Smooth muscle cell (in vitro differentiated cells): ENCODE measurements around the gene SLC26A3. TPM values are rescaled to one million over a fixed set of nuclear protein-coding genes. Genes with fewer than 3 reads are reported as not detected.

Experiments
- DNase-seq: peaks from one replicate; lab custom pipeline; 2025; ENCODE audit not compliant: unreplicated experiment; lab: John Stamatoyannopoulos, UW
- H2AFZ ChIP-seq: fragments of 200-600 bp; sonication (generic); 2 replicates; pipeline ENCODE4 v1.6.0; 2016; ENCODE audit warnings: antibody characterized with exemption, low read depth, mild to moderate bottlenecking
- H3F3A ChIP-seq: fragments of 200-600 bp; sonication (generic); 2 replicates; pipeline ENCODE4 v1.6.0; 2017; ENCODE audit warnings: antibody characterized with exemption, low read depth
- H3K27ac ChIP-seq: fragments of 200-600 bp; sonication (generic); 2 replicates; pipeline ENCODE4 v1.5.1; 2016; ENCODE audit warnings: low read depth, mild to moderate bottlenecking
- H3K27me3 ChIP-seq: fragments of 200-600 bp; sonication (generic); 2 replicates; pipeline ENCODE4 v1.6.1; 2016; ENCODE audit warnings: low read depth, mild to moderate bottlenecking
- H3K36me3 ChIP-seq: fragments of 200-600 bp; sonication (generic); 2 replicates; pipeline ENCODE4 v1.5.1; 2016; ENCODE audit warnings: low read depth
- H3K4me1 ChIP-seq: fragments of 200-600 bp; sonication (generic); 2 replicates; pipeline ENCODE4 v1.5.1; 2016; ENCODE audit warnings: low read depth
- H3K4me2 ChIP-seq: fragments of 200-600 bp; sonication (generic); 2 replicates; pipeline ENCODE4 v1.6.0; 2016; ENCODE audit warnings: mild to moderate bottlenecking
- H3K4me3 ChIP-seq: fragments of 200-600 bp; sonication (generic); 2 replicates; pipeline ENCODE4 v1.5.1; 2016; ENCODE audit warnings: mild to moderate bottlenecking
- H3K79me2 ChIP-seq: fragments of 200-600 bp; sonication (generic); 2 replicates; pipeline ENCODE4 v1.6.0; 2016; ENCODE audit warnings: low read depth, mild to moderate bottlenecking
- H3K9ac ChIP-seq: fragments of 200-600 bp; sonication (generic); 2 replicates; pipeline ENCODE4 v1.6.0; 2016; ENCODE audit warnings: low read depth
- H3K9me3 ChIP-seq: fragments of 200-600 bp; sonication (generic); replicated peaks from 2 replicates; pipeline ENCODE4 v1.5.1; 2016; ENCODE audit warnings: low read depth
- H4K20me1 ChIP-seq: fragments of 200-600 bp; sonication (generic); 2 replicates; pipeline ENCODE4 v1.6.0; 2016; ENCODE audit warnings: low read depth
- WGBS: methylation state at CpG from one replicate; pipeline ENCODE4 v1.1.7; 2016; ENCODE audit warnings: low lambda C conversion rate; 5-methylcytosine and 5-hydroxymethylcytosine counted together
- polyA plus RNA-seq: library from polyadenylated mRNA; unstranded; fragments of >200 nt; fragmentation: Nextera tagmentation; extraction: Ambion mirVana; gene quantifications from 2 replicates; pipeline ENCODE4 v1.2.1, GENCODE V29; 2016
- total RNA-seq: library from RNA; depleted of rRNA; stranded (reverse); fragments of >200 nt; gene quantifications from 2 replicates; pipeline ENCODE4 v1.2.3, GENCODE V29; 2014
- TF ChIP-seq, protein P1 (sequence below): fragments of 200-600 bp; sonication (generic); IDR thresholded peaks from 2 replicates; pipeline ENCODE4 v1.5.1; 2017; ENCODE audit warnings: borderline replicate concordance, mild to moderate bottlenecking, antibody characterized with exemption; ENCODE audit not compliant: insufficient read depth, poor library complexity, severe bottlenecking

SLC26A3 gene
- total and polyA plus RNA-seq, 2 experiments from 2014 or later: not detected

DNA sequence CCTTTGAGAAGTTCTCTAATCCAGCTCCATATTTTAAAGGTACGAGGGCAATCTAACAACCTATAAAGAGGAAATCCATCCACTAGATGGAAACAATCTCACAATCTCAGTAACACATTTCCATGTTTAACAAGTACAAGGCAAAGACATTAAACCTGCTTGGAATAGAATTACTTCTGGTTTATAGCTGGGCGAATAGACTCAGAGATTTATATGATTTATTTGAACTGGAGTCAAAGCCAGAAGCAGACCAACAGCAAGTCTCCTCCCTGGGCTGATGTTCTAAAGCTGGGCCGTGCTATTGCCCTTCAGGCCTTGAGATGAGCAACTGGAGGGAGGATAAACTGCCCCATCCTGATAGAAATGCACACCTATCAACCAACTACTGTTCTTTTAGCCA, 25.3 kb downstream of the SLC26A3 start:
- no peaks in the 10 kb centered on the region for H3K9me3 ChIP-seq
- H3K4me3 ChIP-seq: no peak overlapping the region
- H4K20me1 ChIP-seq: no peaks in the 10 kb centered on the region
- H3K27me3 ChIP-seq: peaks cover 10% of the 10 kb centered on the region
- no peaks in the 10 kb centered on the region for H3K79me2 ChIP-seq
- H2AFZ ChIP-seq: no peak overlapping the region
- TF ChIP-seq, protein P1, sequence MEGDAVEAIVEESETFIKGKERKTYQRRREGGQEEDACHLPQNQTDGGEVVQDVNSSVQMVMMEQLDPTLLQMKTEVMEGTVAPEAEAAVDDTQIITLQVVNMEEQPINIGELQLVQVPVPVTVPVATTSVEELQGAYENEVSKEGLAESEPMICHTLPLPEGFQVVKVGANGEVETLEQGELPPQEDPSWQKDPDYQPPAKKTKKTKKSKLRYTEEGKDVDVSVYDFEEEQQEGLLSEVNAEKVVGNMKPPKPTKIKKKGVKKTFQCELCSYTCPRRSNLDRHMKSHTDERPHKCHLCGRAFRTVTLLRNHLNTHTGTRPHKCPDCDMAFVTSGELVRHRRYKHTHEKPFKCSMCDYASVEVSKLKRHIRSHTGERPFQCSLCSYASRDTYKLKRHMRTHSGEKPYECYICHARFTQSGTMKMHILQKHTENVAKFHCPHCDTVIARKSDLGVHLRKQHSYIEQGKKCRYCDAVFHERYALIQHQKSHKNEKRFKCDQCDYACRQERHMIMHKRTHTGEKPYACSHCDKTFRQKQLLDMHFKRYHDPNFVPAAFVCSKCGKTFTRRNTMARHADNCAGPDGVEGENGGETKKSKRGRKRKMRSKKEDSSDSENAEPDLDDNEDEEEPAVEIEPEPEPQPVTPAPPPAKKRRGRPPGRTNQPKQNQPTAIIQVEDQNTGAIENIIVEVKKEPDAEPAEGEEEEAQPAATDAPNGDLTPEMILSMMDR: no peak
- H3K27ac ChIP-seq: no peak overlapping the region
- H3F3A ChIP-seq: no peaks in the 10 kb centered on the region
- no peaks in the 10 kb centered on the region for H3K4me1 ChIP-seq
- H3K4me2 ChIP-seq: no peak overlapping the region
- no peaks in the 10 kb centered on the region for H3K36me3 ChIP-seq
- WGBS: 92% methylated on average over 3 of the region's 3 CpGs
- no peak for DNase-seq
- H3K9ac ChIP-seq: no peak overlapping the region

DNA sequence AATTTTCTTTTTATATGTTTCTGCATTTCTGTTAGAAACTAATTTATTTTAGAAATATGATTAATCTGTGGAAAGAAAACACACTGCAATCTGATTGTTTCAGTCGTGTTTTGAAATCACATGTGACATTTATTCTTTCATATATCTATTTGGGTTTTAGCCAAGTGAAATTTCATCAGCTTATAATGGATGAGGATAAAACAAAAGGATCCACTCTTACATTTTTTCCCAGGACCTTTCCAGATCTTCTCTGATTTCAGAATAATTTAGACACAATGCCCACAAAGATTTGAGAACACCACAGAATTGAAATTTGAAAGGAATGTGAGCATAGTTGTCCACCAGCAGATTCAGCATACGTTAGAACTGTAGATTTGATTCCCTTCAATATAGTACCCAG, 30.0 kb downstream of the SLC26A3 start:
- H3K79me2 ChIP-seq: no peaks in the 10 kb centered on the region
- no peak for DNase-seq
- no peak overlapping the region for H3K27ac ChIP-seq
- H2AFZ ChIP-seq: no peak overlapping the region
- TF ChIP-seq, protein P1: no peak
- H3K9me3 ChIP-seq: no peaks in the 10 kb centered on the region
- no peaks in the 10 kb centered on the region for H3K4me1 ChIP-seq
- no peaks in the 10 kb centered on the region for H3F3A ChIP-seq
- no peak overlapping the region for H3K4me2 ChIP-seq
- no peaks in the 10 kb centered on the region for H3K36me3 ChIP-seq
- WGBS: 75% methylated on average over 2 of the region's 2 CpGs
- peaks cover 23% of the 10 kb centered on the region for H3K27me3 ChIP-seq
- no peaks in the 10 kb centered on the region for H4K20me1 ChIP-seq
- H3K9ac ChIP-seq: no peak overlapping the region
- no peak overlapping the region for H3K4me3 ChIP-seq

DNA sequence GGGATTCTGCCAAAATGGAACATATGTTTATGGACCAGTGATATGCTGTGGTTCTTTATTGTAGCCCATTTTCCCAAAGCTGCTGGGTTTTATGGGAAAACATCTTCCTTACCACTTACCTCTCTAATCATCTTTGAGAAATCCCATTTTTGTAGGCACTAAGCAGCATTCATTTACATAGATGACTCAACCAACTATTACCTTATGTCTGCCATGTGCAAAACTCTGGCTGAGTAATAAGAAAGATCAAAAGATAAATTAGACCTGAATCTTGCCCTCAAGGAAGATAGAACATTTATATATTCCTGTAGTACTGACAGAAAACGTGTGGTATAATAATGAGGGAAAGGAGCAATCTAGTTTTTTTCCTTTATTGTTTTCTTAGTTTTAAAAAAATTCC, 34.8 kb downstream of the SLC26A3 start:
- no peak for DNase-seq
- WGBS: 76% methylated on average over 1 of the region's 1 CpG

DNA sequence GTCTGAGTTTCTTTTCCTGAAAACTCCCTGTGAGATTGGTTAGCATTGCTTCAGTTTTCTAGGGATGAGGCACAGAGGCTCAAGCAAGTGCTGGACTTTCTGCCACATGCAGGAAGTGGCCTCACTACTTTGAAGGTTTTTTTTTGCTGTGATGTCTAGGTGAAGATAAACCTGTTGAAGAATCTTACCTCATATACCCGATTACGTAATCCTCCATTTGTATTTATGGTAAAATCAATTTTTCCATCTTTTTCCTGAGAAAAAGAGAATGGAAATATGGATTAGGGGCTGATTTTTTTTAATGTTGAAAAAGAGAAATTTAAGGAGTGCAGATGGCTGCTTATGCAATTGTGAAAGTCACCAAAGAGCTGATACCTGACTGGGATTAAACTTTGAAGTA, 35.6 kb downstream of the SLC26A3 start:
- WGBS: 99% methylated on average over 2 of the region's 2 CpGs
- no peak overlapping the region for H3K9ac ChIP-seq
- H3K27ac ChIP-seq: no peak overlapping the region
- no peak overlapping the region for H2AFZ ChIP-seq
- no peak for DNase-seq
- no peaks in the 10 kb centered on the region for H3K4me1 ChIP-seq
- H3K4me3 ChIP-seq: no peak overlapping the region
- no peaks in the 10 kb centered on the region for H3K36me3 ChIP-seq
- H3K4me2 ChIP-seq: no peak overlapping the region
- H3K9me3 ChIP-seq: no peaks in the 10 kb centered on the region
- TF ChIP-seq, protein P1: no peak
- H4K20me1 ChIP-seq: no peaks in the 10 kb centered on the region
- peaks cover 9% of the 10 kb centered on the region for H3K27me3 ChIP-seq
- no peaks in the 10 kb centered on the region for H3K79me2 ChIP-seq
- H3F3A ChIP-seq: no peaks in the 10 kb centered on the region

More for the DNA sequence above, 34.8 kb downstream of the SLC26A3 start:
- Histone ChIP-seq H3K27me3 (peaks cover 18% of the 10 kb centered on the region), H3K79me2 (no peaks in the 10 kb centered on the region), H3K9me3 (no peaks in the 10 kb centered on the region), H3K27ac (no peak overlapping the region), H3K4me1 (no peaks in the 10 kb centered on the region), H3K36me3 (no peaks in the 10 kb centered on the region), H2AFZ (no peak overlapping the region), H4K20me1 (no peaks in the 10 kb centered on the region), H3K4me2 (no peak overlapping the region), H3K4me3 (no peak overlapping the region), H3F3A (no peaks in the 10 kb centered on the region), H3K9ac (no peak overlapping the region)
- TF ChIP-seq, protein P1: no peak
